COLO668 (cell line): Measurements from ENCODE around the gene RHBDF2.
"Not testable (repeated sequence)": the region's sequence is repeated elsewhere in the genome, so short reads cannot be mapped to it uniquely, and the experiment has no call there.

Experiments used
- DNase-seq: peaks from one replicate; lab custom pipeline; 2025; ENCODE audit not compliant: unreplicated experiment; lab: John Stamatoyannopoulos, UW

RHBDF2 gene

DNA sequence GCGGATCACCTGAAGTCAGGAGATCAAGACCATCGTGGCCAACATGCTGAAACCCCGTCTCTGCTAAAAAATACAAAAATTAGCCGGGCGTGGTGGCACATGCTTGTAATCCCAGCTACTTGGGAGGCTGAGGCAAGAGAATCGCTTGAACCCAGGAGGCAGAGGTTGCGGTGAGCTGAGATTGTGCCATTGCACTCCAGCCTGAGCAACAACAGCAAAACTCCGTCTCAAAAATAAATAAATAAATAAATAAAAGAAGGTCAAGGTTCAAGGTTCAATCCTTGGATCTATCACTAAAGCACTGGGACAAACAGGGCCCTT is 24.2 kb upstream of the RHBDF2 start:
- not testable (repeated sequence) for DNase-seq

DNA sequence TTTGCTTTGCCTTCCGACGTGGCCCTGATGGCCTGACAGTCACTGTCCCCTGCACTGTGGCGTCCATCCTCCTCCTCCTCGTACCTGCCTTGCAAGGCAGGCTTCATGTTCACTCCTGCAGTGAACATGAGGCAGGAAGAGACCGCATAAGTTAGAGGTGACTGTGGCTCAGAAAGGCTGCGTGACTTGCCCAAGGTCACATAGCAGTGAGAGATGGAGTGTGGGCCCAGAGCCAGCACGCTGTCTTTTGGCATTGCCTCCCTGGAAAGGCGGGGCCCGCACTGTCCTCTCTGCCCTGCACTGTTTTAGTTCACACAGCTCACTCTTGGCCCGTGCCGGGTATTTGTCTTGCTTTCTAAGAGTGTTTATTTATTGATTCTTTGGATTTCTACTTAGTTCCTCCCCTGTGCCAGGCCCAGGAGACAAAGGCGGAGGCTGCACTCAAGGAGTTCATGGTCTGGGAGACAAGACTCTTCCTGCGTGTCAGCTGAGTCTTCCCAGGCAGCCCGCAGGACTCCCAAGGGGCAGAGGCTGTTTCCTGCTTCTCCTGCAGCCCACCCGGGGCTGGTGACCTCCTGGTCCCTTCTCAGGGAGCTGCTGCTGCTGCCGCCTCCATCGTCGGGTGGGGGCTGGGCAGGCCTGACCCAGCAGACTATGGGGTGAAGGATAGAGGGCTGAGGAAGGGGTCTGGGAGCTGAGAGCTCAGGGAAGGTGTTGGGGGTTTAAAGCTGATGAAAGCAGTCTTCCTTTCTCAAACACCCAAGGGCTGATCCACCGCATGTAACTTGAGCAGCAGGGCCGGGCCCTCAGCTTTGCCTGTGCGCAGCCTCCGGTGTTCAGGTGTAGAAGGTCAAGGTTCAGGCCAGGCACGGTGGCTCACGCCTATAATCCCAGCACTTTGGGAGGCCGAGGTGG is 23.6 kb upstream of the RHBDF2 start:
- DNase-seq = no peak

DNA sequence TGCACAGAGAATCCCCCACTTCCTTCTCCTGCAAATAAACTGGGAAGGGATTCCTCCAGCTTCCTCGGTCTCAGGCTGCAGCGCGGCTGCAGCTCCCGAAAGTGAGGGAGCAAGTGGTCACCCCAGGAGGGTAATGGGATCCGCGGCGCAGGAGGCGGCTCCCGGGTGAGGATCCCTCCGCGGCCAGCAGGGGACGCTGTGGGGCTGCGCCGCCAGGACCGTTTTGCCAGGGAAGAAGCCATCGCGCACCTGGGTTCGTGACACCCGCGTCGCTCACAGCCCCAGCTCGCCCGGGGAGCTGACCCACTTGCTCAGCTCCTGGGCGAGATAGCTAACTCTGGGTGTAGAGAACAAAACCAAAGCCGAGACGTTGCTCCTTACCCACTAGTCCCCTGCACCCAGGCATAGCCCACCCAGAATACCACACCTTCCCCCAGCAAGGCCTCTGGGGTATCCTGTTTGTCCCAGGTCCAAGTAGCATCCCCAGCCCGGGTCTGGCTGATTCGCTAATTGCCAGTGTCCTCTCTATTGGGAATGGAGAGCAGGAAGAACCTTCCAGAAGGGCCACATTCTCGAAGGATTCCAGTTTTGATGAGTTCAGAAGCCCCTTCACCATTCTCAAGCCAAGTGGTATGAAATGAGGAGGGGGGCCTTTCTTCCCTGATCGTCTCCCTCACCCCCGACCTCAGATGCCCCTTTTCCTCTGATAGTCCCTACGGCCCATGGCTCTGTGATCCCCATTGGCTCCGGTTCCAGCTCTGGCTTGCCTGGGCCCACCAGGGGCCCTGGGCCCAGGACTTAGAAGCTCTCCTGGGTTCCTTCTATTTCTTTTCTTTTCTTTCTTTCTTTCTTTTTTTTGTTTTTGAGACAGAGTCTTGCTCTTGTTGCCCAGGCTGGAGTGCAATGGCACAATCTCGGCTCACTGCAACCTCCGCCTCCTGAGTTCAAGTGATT is 22.1 kb upstream of the RHBDF2 start:
- DNase-seq = peak; percentile 59

DNA sequence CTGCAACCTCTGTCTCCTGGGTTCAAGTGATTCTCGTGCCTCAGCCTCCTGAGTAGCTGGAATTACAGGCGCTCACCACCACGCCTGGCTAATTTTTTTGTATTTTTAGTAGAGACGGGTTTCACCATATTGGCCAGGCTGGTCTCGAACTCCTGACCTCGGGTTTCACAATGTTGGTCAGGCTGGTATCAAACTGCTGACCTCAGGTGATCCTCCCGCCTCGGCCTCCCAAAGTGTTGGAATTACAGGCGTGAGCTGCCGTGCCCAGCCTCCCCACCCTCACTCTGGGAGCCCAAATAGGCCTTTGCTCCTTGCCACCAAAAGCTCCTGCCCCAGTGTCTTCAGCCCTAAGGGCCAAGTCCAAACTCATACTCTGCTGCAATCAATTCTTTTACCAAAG is 20.5 kb upstream of the RHBDF2 start:
- not testable (repeated sequence) for DNase-seq

DNA sequence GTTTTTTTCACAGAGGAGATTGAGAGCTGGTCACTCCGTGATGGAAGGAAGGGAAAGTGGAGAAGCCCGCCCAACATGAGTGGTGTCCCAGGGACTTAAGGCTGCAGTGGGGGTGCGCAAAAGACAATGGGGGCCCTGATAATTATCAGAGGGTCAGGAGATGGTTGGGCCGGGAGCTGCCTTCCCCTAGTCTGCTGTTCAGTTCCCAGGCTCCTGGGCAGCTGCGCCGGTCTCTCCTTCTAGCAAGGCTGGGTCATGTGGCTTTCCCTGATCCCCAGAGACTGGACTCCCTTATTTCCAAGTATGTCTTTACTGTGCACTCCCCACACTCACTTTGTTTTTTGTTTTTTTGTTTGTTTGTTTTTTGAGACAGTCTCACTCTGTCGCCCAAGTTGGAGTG is 20.0 kb upstream of the RHBDF2 start:
- no peak for DNase-seq

DNA sequence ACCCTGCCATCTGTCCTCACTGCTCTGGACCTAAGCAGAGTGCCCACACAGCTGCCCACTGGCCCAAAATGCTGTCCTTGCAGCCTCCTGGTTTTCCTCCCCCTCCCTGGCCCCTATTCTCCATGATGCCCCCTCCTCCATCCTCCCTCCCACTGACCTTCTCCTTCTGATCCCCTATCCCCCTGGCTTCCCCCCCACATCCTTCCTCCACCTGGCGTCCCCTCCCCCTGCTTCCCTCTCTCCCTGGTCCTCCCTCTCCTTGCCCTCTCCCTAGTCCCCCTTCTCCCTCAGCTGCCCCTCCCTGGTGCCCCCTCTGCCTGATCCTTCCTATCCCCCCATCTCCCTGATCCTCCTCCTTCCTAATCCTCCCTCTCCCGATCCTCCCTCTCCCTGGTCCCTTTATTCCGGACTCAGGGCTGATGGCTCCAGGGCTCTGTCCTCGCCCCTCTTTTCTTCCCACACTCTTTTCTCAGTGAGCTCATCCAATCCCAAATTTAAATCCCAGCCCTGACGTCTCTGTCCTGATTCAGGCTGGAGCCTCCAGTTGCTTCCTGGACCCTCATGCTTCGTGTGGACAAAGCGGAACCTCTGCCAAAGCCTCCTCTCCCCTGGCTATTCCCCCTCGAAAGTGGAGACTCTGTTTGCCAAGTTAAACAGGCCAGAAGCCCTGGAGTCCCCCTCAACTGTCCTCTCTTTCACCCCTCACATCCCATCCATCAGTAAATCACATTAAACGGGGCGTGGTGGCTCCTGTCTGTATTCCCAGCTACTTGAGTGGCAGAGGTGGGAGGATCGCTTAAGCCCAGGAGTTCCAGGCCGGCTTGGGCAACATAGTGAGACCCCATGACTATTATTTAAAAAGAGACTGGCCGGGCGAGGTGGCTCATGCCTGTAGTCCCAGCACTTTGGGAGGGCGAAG is 18.1 kb upstream of the RHBDF2 start:
- DNase-seq = no peak

DNA sequence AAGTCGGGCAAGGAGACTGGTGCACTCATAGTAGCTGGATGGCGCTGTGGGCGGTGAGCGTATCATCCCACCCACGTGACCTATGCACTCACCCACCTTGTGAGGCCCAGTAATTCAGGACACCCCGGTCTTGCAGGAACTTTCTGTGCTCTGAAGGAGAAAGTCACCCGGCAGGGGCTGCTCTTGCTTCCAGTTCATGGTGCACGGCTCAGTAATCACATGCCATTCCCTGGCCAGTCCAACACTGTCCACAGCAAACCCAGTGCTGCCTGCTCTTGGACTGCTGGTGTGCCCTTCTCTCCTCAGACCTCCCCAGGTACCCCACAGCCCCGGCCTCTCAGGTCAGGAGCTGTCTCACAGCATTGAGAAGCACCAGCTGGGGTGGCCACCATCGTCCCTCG is 16.4 kb upstream of the RHBDF2 start:
- no peak for DNase-seq

DNA sequence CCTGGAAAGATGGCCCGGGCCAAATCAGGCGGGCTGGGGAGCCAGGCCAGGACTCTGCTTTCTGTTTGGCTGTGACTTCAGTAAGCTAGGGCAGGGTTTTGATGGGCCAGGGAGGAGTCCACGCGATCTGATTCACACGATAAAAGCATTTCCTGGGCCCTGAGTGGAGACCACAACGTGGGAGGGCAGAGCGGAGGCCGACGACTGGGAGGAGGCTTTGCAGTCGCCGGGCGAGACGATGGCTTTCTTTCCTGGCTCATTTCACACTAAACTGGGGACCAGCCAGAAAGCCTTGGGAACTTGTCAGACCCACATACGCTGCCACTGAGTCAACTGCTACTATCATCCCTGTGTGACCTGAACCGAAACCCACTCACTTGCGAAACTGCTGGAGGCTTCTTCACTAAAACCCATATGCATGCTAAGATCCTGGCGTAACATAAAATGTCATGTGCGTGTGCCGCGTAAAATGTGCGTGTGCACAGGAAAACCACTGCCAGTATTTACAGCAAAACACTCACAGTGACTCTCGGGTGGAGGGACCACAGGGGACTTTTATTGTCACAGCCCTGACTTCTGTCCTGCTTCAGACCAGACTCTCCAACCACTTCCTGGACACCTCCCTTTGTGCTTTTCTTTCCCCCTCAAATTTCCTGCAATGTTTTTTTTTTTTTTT is 14.2 kb upstream of the RHBDF2 start:
- DNase-seq = no peak

DNA sequence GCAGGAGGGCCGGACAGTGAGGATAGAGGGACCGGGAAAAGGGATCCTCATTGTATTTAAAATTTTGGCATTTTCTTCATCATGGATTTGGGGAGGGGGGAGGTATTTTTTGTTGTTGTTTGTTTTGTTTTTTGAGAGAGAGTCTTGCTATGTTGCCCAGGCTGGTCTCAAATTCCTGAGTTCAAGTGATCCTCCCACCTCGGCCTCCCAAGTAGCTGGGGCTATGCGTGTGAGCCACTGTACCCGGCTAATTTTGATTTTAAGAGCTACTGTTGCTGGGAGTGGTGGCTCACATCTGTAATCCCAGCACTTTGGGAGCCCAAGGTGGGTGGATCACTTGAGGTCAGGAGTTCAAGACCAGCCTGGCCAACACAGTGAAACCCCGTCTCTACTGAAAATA is 13.1 kb upstream of the RHBDF2 start:
- not testable (repeated sequence) for DNase-seq

DNA sequence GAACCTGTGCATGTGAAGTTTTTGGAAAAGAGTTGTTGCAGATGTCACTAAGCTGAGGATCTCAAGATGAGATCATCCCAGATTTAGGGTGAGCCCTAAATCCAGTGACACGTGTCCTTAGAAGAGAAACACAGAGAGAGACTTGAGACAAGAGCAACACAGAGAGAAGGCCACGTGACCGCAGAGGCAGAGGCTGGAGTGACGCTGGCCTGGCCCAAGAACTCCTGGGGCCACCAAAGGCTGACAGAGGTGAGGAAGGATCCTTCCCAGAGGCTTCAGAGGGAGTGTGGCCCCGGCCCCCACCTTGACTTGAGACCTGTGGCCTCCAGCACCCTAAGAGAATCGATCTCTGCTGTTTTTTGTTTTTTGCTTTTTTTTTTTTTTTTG is 12.1 kb upstream of the RHBDF2 start:
- DNase-seq = no peak

DNA sequence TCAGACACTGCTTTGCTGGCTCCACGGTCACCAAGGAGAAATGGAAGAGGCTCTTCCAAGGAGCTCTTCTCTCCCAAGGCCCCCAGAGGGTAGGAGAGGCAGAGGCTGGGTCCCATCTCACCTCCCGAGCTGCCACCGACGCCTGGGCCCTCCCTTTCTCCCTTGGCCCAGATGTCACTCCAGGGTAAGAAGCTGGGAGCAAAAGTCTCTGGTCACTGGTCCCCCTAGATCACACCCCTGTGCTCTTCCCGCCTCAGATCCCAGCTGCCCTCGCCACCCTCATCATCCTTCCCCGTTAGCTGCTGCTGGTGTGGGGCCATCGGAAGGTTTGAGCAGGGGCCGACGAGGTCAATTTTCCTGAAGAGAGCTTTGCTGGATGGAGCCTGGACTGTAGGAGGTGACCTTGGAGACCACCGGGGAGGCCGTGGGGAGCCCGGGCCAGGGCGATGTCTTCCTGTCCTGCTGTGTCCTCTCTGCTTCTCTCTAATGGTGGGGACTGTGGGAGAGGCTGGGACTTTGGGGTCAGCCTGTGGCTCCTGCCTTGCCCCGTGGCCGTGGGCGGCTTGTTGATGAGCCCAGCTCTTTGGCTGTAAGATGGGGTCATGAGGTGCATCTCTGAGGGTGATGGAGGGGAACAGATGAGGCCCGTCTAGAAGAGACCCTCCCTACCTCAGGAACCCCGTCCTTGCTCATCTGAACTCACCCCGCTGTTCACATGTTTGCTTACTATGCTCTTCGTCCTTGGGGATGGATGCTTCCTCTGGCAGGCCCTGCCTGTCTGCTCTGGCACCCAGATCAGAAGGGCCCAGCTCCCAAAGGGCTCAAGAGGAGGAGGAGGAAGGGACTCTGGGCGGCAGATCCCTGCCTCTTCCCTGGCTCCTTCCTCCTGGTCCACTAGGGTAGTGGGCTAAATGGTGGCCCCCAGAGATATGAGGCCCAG is 11.4 kb upstream of the RHBDF2 start:
- DNase-seq = no peak

DNA sequence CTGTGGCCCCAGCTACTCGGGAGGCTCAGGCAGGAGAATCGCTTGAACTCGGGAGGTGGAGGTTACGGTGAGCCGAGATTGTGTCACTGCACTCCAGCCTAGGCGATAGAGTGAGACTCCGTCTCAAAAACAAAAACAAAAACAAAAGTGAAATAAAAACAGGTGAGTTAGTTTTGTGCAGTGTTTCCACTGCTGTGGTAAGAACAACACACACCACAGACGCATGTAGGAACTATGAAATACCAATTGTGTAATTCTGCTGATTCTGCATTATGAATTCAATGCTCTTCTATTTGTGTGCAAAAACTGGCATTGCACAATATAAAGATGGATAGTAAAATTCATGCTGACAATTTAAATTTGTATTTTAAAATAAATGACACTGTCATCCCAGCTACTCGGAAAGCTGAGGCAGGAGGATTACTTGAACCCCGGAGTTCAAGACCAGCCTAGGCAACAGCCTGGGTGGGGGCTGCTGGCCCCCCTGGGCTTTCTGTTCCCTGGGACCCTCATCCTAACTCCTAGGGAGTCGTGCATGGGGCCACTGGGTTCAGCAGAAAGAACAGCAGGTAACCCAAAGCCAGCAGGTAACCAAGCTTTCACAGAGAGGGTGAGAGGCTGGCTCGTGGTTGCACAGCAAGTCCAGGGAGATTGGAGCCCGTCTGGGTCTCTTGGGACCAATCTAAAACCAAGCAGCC is 10.6 kb upstream of the RHBDF2 start:
- no peak for DNase-seq

DNA sequence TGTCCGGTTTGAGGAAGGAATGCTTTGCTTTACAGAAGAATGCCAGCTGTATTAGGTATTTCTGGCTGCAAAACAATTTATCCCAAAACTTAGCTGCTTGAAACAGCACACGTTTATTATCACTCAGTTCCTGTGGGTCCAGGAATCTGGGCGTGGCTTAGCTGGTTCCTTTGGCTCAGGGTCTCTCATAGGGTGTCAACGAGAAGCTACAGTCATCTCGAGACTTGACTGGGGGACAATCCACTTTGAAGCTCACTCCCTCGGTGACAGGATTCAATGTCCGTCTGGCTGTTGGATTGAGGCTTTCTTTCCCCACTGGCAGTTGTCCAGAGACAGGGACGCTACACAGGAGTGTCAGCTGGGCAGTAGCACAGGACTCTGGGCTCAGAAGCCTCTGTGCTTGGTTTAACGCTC is 9.6 kb upstream of the RHBDF2 start:
- no peak for DNase-seq

DNA sequence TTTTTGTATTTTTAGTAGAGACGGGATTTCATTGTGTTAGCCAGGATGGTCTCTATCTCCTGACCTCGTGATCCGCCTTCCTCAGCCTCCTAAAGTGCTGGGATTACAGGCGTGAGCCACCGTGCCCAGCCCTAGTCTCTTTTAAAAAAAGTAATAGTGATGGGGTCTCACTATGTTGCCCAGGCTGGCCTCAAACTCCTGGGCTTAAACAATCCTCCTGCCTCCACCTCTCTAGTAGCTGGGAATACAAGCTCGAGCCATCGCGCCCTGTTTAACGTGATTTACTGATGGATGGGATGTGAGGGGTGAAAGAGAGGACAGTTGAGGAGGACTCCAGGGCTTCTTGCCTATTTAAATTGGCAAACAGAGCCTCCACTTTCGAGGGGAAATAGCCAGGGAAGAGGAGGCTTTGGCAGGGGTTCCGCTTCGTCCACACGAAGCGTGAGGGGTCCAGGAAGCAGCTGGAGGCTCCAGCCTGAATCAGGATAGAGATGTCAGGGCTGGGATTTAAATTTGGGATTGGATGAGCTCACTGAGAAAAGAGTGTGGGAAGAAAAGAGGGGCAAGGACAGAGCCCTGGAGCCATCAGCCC is 7.3 kb upstream of the RHBDF2 start:
- not testable (repeated sequence) for DNase-seq

DNA sequence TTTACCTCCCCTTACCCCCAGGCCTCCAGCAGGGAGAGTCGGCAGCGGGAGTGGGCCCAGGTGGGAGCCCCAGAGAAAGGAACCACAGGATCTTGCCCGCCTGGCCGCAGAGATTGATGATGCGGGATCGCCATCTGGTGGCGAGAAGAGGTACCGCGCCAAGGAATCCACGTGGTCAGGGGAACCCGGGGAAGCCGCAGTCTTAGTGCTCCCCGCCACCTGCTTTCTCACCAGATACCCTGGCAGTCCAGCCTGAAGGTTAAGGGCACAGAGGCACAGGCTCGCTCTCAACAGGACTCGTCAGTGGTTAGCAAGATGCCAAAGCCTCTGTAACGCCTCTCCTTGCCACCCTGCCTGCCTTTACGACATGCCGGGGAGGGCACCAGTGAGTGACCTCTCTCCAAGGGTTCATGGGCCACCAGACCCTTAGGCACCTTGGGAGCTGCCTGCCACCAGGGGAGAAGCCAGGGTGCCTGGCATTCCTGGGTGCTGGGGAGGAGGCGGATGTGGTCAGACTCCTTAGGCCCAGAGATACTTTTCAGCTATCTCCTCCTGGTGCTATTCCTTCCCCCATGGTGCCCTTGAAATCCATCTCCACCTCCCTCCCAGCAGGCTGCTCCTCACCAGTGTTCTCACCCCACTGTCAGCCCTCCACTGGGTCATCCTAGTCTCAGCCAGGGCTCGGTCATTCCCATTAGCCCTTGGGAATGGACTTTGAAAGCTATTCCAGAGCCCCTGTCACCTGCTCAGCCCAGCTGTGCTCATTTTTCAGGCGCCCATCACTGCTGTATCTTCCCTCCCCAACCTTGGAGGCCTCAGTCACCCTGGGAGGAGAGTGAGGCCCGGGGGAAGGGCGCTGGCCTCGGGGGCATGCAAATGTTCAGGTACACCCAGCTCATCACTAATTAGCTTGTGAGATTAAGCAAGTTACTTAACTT is 5.5 kb upstream of the RHBDF2 start:
- DNase-seq = peak; percentile 56

DNA sequence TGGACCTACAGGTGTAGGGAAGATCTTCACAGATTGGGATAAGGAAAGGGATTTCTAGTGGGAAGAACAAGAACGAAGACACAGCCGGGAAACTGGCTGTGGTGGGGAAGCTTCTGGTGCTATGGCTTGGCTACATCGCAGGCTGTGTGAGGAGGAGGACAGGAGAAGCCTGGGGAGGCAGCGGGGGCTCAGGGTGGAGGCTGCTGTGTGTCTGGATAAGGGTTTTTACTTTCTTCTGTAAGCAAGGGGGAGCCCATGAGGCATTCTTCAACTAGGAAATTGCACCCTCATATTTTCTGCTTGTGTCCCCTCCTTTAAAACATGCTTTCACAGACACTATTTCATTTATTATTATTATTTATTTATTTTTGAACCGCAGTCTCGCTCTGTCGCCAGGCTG is 2.9 kb upstream of the RHBDF2 start:
- DNase-seq = no peak
